HepG2 (cell line): ENCODE results near the gene NDRG3. TPM values are rescaled to one million over a fixed set of nuclear protein-coding genes. Genes with fewer than 3 reads are reported as not detected.
A peak's percentile ranks its signal among the peaks of the same experiment; 100 is the strongest.

Source experiments
- CC2D1A ChIP-seq: sonication (generic); formaldehyde crosslinking; IDR thresholded peaks from 2 replicates; pipeline ENCODE4 v1.8.1; 2023; ENCODE audit warnings: mild to moderate bottlenecking, missing genetic modification reagents
- HIVEP1 ChIP-seq: sonication (generic); formaldehyde crosslinking; IDR thresholded peaks from 2 replicates; pipeline ENCODE4 v1.4.0; 2020; ENCODE audit warnings: mild to moderate bottlenecking, missing genetic modification reagents
- MLLT10 ChIP-seq: sonication (generic); formaldehyde crosslinking; IDR thresholded peaks from 2 replicates; pipeline ENCODE4 v1.4.0; 2020; ENCODE audit warnings: missing genetic modification reagents
- POLR2AphosphoS2 ChIP-seq: IDR thresholded peaks from 2 replicates; pipeline ENCODE4 v1.6.1; 2011; ENCODE audit warnings: low read depth, low read length, improper control_type of control experiment
- RAD51 ChIP-seq: fragments of 450-650 bp; IDR thresholded peaks from 2 replicates; pipeline ENCODE4 v1.6.1; 2016; ENCODE audit warnings: borderline replicate concordance
- SOX6 ChIP-seq, 2 experiments: fragments of 450-650 bp in 1 of 2; sonication (generic) in 1 of 2; formaldehyde crosslinking in 1 of 2; IDR thresholded peaks; 2 replicates each; pipeline versions ENCODE4 v1.4.0 to v1.6.1; 2017 to 2020; ENCODE audit warnings: antibody characterized with exemption in 1 of 2, mild to moderate bottlenecking in 1 of 2, missing genetic modification reagents in 1 of 2
- STAT5B ChIP-seq: sonication (generic); formaldehyde crosslinking; IDR thresholded peaks from 2 replicates; pipeline ENCODE4 v1.4.0; 2020; ENCODE audit warnings: missing genetic modification reagents
- ZNF225 ChIP-seq: sonication (generic); formaldehyde crosslinking; IDR thresholded peaks from 2 replicates; pipeline ENCODE4 v1.4.0; 2020; ENCODE audit warnings: mild to moderate bottlenecking, missing genetic modification reagents
- ZNF567 ChIP-seq: sonication (generic); formaldehyde crosslinking; IDR thresholded peaks from 2 replicates; pipeline ENCODE4 v1.8.1; 2023; ENCODE audit warnings: mild to moderate bottlenecking, missing genetic modification reagents, borderline replicate concordance
- ZNF570 ChIP-seq: sonication (generic); formaldehyde crosslinking; IDR thresholded peaks from 2 replicates; pipeline ENCODE4 v1.4.0; 2020; ENCODE audit warnings: mild to moderate bottlenecking, missing genetic modification reagents, borderline replicate concordance
- ZNF572 ChIP-seq: sonication (generic); formaldehyde crosslinking; IDR thresholded peaks from 2 replicates; pipeline ENCODE4 v1.5.1; 2020; ENCODE audit warnings: mild to moderate bottlenecking, missing genetic modification reagents
- polyA plus RNA-seq, 8 experiments: library from polyadenylated mRNA; depleted of rRNA in 3 of 8; stranded (reverse) in 7 of 8; unstranded in 1 of 8; fragments of >200 nt; fragmentation: Illumina TruSeq in 4 of 8; extraction: Trizol in 4 of 8; gene quantifications; 2 replicates each; pipeline versions ENCODE4 v1.2.1 to v1.2.3, GENCODE V29; 2011 to 2016; ENCODE audit warnings: low read depth in 4 of 8, missing spikeins in 1 of 8, mixed read lengths in 1 of 8; ENCODE audit not compliant: insufficient read depth in 1 of 8
- total RNA-seq, 5 experiments: library from RNA; depleted of rRNA; stranded (reverse); fragments of >200 nt; fragmentation: Illumina TruSeq; extraction: Trizol; gene quantifications; 2 replicates each; pipeline ENCODE4 v1.2.3, GENCODE V29; 2016; ENCODE audit warnings: low read depth in 1 of 5
- TF ChIP-seq, protein P1 (sequence below): IDR thresholded peaks from 2 replicates; pipeline ENCODE4 v1.4.0; 2020; ENCODE audit warnings: mild to moderate bottlenecking, missing genetic modification reagents
- TF ChIP-seq, protein P2 (sequence below): sonication (generic); formaldehyde crosslinking; IDR thresholded peaks from 2 replicates; pipeline ENCODE4 v1.8.1; 2023; ENCODE audit warnings: mild to moderate bottlenecking, missing genetic modification reagents
- TF ChIP-seq, protein P3 (sequence below): sonication (generic); formaldehyde crosslinking; IDR thresholded peaks from 2 replicates; pipeline ENCODE4 v1.5.0; 2020; ENCODE audit warnings: mild to moderate bottlenecking, missing genetic modification reagents, borderline replicate concordance
- TF ChIP-seq, protein P4 (sequence below): sonication (generic); formaldehyde crosslinking; IDR thresholded peaks from 2 replicates; pipeline ENCODE4 v1.8.1; 2023; ENCODE audit warnings: missing genetic modification reagents, mild to moderate bottlenecking, borderline replicate concordance
- TF ChIP-seq, protein P5 (sequence below): IDR thresholded peaks from 2 replicates; pipeline ENCODE4 v1.6.1; 2016; ENCODE audit warnings: mild to moderate bottlenecking
- TF ChIP-seq, protein P6 (sequence below): sonication (generic); formaldehyde crosslinking; IDR thresholded peaks from 2 replicates; pipeline ENCODE4 v1.4.0; 2020; ENCODE audit warnings: missing genetic modification reagents

NDRG3 gene
- total and polyA plus RNA-seq, 2 of the 13 experiments (the other 11 are each of a cell fraction or from before 2014, with no cell fraction given): 36.0 to 40.5 TPM

DNA sequence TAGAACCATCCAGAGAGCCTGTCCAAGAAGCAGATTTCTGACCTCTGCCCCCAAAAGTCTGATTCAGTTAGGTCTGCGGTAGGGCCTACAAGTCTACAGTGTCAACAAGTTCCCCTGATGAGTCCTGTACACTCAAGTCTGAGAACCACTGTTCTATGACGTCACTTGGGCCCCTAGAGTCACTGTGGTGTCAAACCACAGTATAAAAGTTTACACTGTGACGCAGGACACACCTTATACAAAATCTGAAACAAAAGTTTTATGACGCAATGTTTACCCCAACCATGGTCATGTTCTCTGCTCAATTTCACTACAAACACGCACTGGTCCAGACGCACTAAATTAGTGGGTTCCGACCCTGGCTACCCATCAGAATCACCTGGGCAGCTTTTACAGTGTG is 117.8 kb downstream of the NDRG3 start (continued):
- TF ChIP-seq, protein P1, sequence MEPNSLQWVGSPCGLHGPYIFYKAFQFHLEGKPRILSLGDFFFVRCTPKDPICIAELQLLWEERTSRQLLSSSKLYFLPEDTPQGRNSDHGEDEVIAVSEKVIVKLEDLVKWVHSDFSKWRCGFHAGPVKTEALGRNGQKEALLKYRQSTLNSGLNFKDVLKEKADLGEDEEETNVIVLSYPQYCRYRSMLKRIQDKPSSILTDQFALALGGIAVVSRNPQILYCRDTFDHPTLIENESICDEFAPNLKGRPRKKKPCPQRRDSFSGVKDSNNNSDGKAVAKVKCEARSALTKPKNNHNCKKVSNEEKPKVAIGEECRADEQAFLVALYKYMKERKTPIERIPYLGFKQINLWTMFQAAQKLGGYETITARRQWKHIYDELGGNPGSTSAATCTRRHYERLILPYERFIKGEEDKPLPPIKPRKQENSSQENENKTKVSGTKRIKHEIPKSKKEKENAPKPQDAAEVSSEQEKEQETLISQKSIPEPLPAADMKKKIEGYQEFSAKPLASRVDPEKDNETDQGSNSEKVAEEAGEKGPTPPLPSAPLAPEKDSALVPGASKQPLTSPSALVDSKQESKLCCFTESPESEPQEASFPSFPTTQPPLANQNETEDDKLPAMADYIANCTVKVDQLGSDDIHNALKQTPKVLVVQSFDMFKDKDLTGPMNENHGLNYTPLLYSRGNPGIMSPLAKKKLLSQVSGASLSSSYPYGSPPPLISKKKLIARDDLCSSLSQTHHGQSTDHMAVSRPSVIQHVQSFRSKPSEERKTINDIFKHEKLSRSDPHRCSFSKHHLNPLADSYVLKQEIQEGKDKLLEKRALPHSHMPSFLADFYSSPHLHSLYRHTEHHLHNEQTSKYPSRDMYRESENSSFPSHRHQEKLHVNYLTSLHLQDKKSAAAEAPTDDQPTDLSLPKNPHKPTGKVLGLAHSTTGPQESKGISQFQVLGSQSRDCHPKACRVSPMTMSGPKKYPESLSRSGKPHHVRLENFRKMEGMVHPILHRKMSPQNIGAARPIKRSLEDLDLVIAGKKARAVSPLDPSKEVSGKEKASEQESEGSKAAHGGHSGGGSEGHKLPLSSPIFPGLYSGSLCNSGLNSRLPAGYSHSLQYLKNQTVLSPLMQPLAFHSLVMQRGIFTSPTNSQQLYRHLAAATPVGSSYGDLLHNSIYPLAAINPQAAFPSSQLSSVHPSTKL (CRISPR knock-in tag): 0 out of 2 replicates have a peak, but pooled peaks have one; percentile 9
- TF ChIP-seq, protein P2, sequence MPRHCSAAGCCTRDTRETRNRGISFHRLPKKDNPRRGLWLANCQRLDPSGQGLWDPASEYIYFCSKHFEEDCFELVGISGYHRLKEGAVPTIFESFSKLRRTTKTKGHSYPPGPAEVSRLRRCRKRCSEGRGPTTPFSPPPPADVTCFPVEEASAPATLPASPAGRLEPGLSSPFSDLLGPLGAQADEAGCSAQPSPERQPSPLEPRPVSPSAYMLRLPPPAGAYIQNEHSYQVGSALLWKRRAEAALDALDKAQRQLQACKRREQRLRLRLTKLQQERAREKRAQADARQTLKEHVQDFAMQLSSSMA (CRISPR knock-in tag): no peak
- no peak for TF ChIP-seq POLR2AphosphoS2
- no peak for TF ChIP-seq SOX6 (IDR thresholded peaks at IDR 0.05)
- peak; percentile 51; the same call in 1 of the 2 replicates for TF ChIP-seq SOX6 (CRISPR knock-in tag; IDR thresholded peaks at IDR 0.05)
- no peak for TF ChIP-seq ZNF570 (CRISPR knock-in tag)
- no peak for TF ChIP-seq STAT5B (CRISPR knock-in tag)
- no peak for TF ChIP-seq ZNF572
- TF ChIP-seq, protein P3, sequence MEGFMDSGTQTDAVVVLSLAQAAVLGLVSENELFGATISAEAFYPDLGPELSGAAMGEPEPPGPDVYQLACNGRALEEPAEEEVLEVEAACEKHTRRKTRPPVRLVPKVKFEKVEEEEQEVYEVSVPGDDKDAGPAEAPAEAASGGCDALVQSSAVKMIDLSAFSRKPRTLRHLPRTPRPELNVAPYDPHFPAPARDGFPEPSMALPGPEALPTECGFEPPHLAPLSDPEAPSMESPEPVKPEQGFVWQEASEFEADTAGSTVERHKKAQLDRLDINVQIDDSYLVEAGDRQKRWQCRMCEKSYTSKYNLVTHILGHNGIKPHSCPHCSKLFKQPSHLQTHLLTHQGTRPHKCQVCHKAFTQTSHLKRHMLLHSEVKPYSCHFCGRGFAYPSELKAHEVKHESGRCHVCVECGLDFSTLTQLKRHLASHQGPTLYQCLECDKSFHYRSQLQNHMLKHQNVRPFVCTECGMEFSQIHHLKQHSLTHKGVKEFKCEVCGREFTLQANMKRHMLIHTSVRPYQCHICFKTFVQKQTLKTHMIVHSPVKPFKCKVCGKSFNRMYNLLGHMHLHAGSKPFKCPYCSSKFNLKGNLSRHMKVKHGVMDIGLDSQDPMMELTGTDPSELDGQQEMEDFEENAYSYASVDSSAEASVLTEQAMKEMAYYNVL (CRISPR knock-in tag): no peak
- TF ChIP-seq, protein P4, sequence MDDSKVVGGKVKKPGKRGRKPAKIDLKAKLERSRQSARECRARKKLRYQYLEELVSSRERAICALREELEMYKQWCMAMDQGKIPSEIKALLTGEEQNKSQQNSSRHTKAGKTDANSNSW (CRISPR knock-in tag): no peak
- TF ChIP-seq CC2D1A (CRISPR knock-in tag): no peak
- TF ChIP-seq ZNF567 (CRISPR knock-in tag): no peak
- TF ChIP-seq ZNF225 (CRISPR knock-in tag): no peak
- TF ChIP-seq HIVEP1 (CRISPR knock-in tag): no peak
- TF ChIP-seq, protein P5, sequence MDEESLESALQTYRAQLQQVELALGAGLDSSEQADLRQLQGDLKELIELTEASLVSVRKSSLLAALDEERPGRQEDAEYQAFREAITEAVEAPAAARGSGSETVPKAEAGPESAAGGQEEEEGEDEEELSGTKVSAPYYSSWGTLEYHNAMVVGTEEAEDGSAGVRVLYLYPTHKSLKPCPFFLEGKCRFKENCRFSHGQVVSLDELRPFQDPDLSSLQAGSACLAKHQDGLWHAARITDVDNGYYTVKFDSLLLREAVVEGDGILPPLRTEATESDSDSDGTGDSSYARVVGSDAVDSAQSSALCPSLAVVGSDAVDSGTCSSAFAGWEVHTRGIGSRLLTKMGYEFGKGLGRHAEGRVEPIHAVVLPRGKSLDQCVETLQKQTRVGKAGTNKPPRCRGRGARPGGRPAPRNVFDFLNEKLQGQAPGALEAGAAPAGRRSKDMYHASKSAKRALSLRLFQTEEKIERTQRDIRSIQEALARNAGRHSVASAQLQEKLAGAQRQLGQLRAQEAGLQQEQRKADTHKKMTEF (CRISPR knock-in tag): no peak
- TF ChIP-seq MLLT10: no peak
- TF ChIP-seq RAD51: no peak
- TF ChIP-seq, protein P6, sequence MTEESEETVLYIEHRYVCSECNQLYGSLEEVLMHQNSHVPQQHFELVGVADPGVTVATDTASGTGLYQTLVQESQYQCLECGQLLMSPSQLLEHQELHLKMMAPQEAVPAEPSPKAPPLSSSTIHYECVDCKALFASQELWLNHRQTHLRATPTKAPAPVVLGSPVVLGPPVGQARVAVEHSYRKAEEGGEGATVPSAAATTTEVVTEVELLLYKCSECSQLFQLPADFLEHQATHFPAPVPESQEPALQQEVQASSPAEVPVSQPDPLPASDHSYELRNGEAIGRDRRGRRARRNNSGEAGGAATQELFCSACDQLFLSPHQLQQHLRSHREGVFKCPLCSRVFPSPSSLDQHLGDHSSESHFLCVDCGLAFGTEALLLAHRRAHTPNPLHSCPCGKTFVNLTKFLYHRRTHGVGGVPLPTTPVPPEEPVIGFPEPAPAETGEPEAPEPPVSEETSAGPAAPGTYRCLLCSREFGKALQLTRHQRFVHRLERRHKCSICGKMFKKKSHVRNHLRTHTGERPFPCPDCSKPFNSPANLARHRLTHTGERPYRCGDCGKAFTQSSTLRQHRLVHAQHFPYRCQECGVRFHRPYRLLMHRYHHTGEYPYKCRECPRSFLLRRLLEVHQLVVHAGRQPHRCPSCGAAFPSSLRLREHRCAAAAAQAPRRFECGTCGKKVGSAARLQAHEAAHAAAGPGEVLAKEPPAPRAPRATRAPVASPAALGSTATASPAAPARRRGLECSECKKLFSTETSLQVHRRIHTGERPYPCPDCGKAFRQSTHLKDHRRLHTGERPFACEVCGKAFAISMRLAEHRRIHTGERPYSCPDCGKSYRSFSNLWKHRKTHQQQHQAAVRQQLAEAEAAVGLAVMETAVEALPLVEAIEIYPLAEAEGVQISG (CRISPR knock-in tag): no peak
